SK-N-SH treated with all-trans-retinoic acid at 6 μM for 48 hours (cell line): ENCODE measurements around the gene RPUSD2.

ENCODE experiments used
- ATAC-seq: fragments of 200-7000 bp; cut with Tn5 transposase; 3 replicates; pipeline ENCODE4 v1.9.1; 2020; ENCODE audit warnings: mild to moderate bottlenecking, moderate library complexity
- ARNTL ChIP-seq: fragments of 450-650 bp; formaldehyde crosslinking; IDR thresholded peaks from 2 replicates; pipeline ENCODE4 v1.5.0; 2020; ENCODE audit warnings: low read depth, mild to moderate bottlenecking, moderate library complexity, borderline replicate concordance
- CSDC2 ChIP-seq: fragments of 250-450 bp; sonication (Bioruptor Pico); IDR thresholded peaks from 2 replicates; pipeline ENCODE4 v1.5.0; 2020; ENCODE audit warnings: mild to moderate bottlenecking, moderate library complexity
- ESRRG ChIP-seq: fragments of 250-450 bp; sonication (Bioruptor Pico); IDR thresholded peaks from 2 replicates; pipeline ENCODE4 v1.6.1; 2021; ENCODE audit warnings: mild to moderate bottlenecking
- GLIS3 ChIP-seq: fragments of 250-450 bp; sonication (Bioruptor Pico); IDR thresholded peaks from 2 replicates; pipeline ENCODE4 v1.5.0; 2020; ENCODE audit warnings: mild to moderate bottlenecking, moderate library complexity
- ISL1 ChIP-seq: fragments of 250-450 bp; sonication (Bioruptor Pico); IDR thresholded peaks from 2 replicates; pipeline ENCODE4 v2.1.2; 2022; ENCODE audit warnings: mild to moderate bottlenecking, moderate library complexity
- OSR1 ChIP-seq: fragments of 250-450 bp; sonication (Bioruptor Pico); IDR thresholded peaks from 2 replicates; pipeline ENCODE4 v1.8.0; 2022; ENCODE audit warnings: moderate library complexity, mild to moderate bottlenecking, inconsistent platforms
- RARB ChIP-seq: fragments of 250-450 bp; sonication (Bioruptor Pico); IDR thresholded peaks from 2 replicates; pipeline ENCODE4 v1.8.0; 2021; ENCODE audit warnings: mild to moderate bottlenecking, moderate library complexity
- SNAI2 ChIP-seq: fragments of 250-450 bp; sonication (Bioruptor Pico); IDR thresholded peaks from 2 replicates; pipeline ENCODE4 v1.5.0; 2020; ENCODE audit warnings: mild to moderate bottlenecking, moderate library complexity
- TCF4 ChIP-seq: fragments of 250-450 bp; sonication (Bioruptor Pico); IDR thresholded peaks from 2 replicates; pipeline ENCODE4 v1.8.0; 2021; ENCODE audit warnings: mild to moderate bottlenecking, moderate library complexity, borderline replicate concordance
- ZC3H10 ChIP-seq: fragments of 250-450 bp; sonication (Bioruptor Pico); IDR thresholded peaks from 2 replicates; pipeline ENCODE4 v1.5.1; 2021; ENCODE audit warnings: mild to moderate bottlenecking, moderate library complexity
- ZFP3 ChIP-seq: fragments of 250-450 bp; sonication (Bioruptor Pico); IDR thresholded peaks from 2 replicates; pipeline ENCODE4 v1.5.0; 2020; ENCODE audit warnings: mild to moderate bottlenecking, moderate library complexity
- ZFP30 ChIP-seq: fragments of 450-650 bp; formaldehyde crosslinking; IDR thresholded peaks from 2 replicates; pipeline ENCODE4 v1.5.0; 2022; ENCODE audit warnings: mild to moderate bottlenecking, moderate library complexity
- ZNF565 ChIP-seq: fragments of 450-650 bp; formaldehyde crosslinking; conservative IDR thresholded peaks from 2 replicates; pipeline ENCODE4 v1.5.0; 2020; ENCODE audit warnings: low read depth, mild to moderate bottlenecking, moderate library complexity
- ZNF70 ChIP-seq: fragments of 450-650 bp; formaldehyde crosslinking; IDR thresholded peaks from 2 replicates; pipeline ENCODE4 v1.5.0; 2020; ENCODE audit warnings: mild to moderate bottlenecking, moderate library complexity
- ZNF8 ChIP-seq: fragments of 450-650 bp; formaldehyde crosslinking; IDR thresholded peaks from 2 replicates; pipeline ENCODE4 v1.5.0; 2020; ENCODE audit warnings: mild to moderate bottlenecking, moderate library complexity
- TF ChIP-seq, protein P1 (sequence below): fragments of 250-450 bp; sonication (Bioruptor Pico); IDR thresholded peaks from 2 replicates; pipeline ENCODE4 v1.5.0; 2020; ENCODE audit warnings: mild to moderate bottlenecking, moderate library complexity
- TF ChIP-seq, protein P2 (sequence below): fragments of 250-450 bp; sonication (Bioruptor Pico); IDR thresholded peaks from 2 replicates; pipeline ENCODE4 v1.8.0; 2020; ENCODE audit warnings: mild to moderate bottlenecking, moderate library complexity, borderline replicate concordance
- TF ChIP-seq, protein P3 (sequence below): fragments of 250-450 bp; sonication (Bioruptor Pico); IDR thresholded peaks from 2 replicates; pipeline ENCODE4 v1.8.0; 2021; ENCODE audit warnings: low read depth, mild to moderate bottlenecking, moderate library complexity, borderline replicate concordance
- TF ChIP-seq, protein P4 (sequence below): fragments of 250-450 bp; sonication (Bioruptor Pico); IDR thresholded peaks from 2 replicates; pipeline ENCODE4 v1.5.1; 2021; ENCODE audit warnings: mild to moderate bottlenecking, moderate library complexity
- TF ChIP-seq, protein P5 (sequence below): fragments of 250-450 bp; sonication (Bioruptor Pico); IDR thresholded peaks from 2 replicates; pipeline ENCODE4 v1.5.1; 2020; ENCODE audit warnings: low read depth, mild to moderate bottlenecking, moderate library complexity

The RPUSD2 gene

DNA sequence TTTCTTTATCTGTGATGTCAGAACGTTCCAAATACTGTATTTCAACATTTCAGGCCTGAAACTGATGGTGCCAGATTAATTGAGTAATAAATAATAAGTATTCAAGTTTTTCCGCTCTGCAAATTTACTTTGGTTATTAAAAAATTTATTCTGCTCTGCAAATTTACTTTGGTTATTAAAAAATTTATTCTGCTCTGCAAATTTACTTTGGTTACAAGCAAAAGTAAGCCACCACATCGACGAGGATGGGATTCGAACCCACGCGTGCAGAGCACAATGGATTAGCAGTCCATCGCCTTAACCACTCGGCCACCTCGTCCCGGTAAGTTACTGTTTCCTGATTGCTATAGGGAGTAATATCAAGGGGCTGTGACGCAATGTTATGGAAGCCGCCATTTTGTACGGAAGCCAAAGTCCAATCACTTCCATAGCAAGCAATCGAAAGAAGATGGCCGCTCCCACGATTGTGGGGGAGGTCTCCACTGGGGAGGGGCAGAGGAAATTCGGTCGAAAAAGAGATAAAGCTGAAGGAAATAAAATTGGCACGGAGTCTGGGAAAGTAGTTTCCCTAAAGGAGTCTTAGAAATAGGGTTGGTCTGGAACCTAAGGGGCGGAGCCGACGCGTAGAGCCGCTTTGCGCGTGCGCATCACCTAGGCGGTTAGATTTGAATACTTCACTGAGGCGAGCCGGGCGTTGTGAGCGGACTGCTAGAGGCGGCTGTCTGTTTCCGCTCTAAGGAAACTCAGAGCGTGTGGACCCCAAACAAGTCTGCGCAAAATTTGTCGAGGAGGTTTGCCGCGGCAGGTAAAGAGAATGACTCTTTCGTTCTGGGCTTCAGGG lies 24.7 kb downstream of the RPUSD2 start, which contains the start of gene KNL1:
KNL1 (plus strand) TSS at position 662 of the 841 bp plus-strand sequence. CDS start 8,683 bp downstream, outside the sequence.
- TF ChIP-seq ZFP3 (CRISPR knock-in tag) = no peak
- peak; percentile 90 for TF ChIP-seq ZNF565 (CRISPR knock-in tag)
- TF ChIP-seq GLIS3 (CRISPR knock-in tag) = no peak
- TF ChIP-seq ISL1 (CRISPR knock-in tag) = 0 out of 2 replicates have a peak, but pooled peaks have one; percentile 8
- ATAC-seq = peak; percentile 83

DNA sequence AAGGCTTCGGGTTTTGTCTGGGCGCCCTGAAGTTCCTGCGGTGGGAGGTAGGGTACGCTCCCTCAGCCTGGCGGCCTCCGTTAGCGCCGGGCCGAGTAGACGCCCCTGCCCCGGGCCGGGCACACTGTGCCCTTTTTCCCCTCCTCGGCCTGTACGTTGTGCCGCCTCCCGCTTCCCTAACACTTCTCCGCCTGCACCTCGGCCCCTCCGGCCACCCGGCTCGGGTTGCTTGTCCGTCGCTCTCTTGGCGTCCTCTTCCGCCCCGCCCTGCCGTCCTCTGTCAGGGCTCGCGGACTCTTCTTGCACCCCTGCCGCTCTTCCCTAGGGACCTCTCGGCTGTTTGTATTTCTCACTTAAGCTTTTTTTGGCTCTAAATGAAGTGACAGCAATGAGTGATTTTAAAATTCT lies 25.3 kb downstream of the RPUSD2 start:
- ATAC-seq = peak; percentile 74
- TF ChIP-seq ZFP3 (CRISPR knock-in tag) (no peak), OSR1 (CRISPR knock-in tag) (no peak), TCF4 (CRISPR knock-in tag) (no peak), ISL1 (CRISPR knock-in tag) (no peak), ZC3H10 (CRISPR knock-in tag) (no peak), ARNTL (CRISPR knock-in tag) (no peak), ZNF8 (no peak), RARB (CRISPR knock-in tag) (no peak), ZNF70 (CRISPR knock-in tag) (no peak), ZNF565 (CRISPR knock-in tag) (no peak), GLIS3 (CRISPR knock-in tag) (no peak), CSDC2 (CRISPR knock-in tag) (no peak), ZFP30 (CRISPR knock-in tag) (no peak), SNAI2 (CRISPR knock-in tag) (no peak)
- TF ChIP-seq, protein P1, sequence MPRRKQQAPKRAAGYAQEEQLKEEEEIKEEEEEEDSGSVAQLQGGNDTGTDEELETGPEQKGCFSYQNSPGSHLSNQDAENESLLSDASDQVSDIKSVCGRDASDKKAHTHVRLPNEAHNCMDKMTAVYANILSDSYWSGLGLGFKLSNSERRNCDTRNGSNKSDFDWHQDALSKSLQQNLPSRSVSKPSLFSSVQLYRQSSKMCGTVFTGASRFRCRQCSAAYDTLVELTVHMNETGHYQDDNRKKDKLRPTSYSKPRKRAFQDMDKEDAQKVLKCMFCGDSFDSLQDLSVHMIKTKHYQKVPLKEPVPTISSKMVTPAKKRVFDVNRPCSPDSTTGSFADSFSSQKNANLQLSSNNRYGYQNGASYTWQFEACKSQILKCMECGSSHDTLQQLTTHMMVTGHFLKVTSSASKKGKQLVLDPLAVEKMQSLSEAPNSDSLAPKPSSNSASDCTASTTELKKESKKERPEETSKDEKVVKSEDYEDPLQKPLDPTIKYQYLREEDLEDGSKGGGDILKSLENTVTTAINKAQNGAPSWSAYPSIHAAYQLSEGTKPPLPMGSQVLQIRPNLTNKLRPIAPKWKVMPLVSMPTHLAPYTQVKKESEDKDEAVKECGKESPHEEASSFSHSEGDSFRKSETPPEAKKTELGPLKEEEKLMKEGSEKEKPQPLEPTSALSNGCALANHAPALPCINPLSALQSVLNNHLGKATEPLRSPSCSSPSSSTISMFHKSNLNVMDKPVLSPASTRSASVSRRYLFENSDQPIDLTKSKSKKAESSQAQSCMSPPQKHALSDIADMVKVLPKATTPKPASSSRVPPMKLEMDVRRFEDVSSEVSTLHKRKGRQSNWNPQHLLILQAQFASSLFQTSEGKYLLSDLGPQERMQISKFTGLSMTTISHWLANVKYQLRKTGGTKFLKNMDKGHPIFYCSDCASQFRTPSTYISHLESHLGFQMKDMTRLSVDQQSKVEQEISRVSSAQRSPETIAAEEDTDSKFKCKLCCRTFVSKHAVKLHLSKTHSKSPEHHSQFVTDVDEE (CRISPR knock-in tag) = no peak
- TF ChIP-seq, protein P2, sequence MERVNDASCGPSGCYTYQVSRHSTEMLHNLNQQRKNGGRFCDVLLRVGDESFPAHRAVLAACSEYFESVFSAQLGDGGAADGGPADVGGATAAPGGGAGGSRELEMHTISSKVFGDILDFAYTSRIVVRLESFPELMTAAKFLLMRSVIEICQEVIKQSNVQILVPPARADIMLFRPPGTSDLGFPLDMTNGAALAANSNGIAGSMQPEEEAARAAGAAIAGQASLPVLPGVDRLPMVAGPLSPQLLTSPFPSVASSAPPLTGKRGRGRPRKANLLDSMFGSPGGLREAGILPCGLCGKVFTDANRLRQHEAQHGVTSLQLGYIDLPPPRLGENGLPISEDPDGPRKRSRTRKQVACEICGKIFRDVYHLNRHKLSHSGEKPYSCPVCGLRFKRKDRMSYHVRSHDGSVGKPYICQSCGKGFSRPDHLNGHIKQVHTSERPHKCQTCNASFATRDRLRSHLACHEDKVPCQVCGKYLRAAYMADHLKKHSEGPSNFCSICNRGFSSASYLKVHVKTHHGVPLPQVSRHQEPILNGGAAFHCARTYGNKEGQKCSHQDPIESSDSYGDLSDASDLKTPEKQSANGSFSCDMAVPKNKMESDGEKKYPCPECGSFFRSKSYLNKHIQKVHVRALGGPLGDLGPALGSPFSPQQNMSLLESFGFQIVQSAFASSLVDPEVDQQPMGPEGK = no peak
- TF ChIP-seq, protein P3, sequence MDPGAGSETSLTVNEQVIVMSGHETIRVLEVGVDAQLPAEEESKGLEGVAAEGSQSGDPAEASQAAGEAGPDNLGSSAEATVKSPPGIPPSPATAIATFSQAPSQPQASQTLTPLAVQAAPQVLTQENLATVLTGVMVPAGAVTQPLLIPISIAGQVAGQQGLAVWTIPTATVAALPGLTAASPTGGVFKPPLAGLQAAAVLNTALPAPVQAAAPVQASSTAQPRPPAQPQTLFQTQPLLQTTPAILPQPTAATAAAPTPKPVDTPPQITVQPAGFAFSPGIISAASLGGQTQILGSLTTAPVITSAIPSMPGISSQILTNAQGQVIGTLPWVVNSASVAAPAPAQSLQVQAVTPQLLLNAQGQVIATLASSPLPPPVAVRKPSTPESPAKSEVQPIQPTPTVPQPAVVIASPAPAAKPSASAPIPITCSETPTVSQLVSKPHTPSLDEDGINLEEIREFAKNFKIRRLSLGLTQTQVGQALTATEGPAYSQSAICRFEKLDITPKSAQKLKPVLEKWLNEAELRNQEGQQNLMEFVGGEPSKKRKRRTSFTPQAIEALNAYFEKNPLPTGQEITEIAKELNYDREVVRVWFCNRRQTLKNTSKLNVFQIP = no peak
- TF ChIP-seq, protein P4, sequence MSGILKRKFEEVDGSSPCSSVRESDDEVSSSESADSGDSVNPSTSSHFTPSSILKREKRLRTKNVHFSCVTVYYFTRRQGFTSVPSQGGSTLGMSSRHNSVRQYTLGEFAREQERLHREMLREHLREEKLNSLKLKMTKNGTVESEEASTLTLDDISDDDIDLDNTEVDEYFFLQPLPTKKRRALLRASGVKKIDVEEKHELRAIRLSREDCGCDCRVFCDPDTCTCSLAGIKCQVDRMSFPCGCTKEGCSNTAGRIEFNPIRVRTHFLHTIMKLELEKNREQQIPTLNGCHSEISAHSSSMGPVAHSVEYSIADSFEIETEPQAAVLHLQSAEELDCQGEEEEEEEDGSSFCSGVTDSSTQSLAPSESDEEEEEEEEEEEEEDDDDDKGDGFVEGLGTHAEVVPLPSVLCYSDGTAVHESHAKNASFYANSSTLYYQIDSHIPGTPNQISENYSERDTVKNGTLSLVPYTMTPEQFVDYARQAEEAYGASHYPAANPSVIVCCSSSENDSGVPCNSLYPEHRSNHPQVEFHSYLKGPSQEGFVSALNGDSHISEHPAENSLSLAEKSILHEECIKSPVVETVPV (CRISPR knock-in tag) = no peak
- TF ChIP-seq, protein P5, sequence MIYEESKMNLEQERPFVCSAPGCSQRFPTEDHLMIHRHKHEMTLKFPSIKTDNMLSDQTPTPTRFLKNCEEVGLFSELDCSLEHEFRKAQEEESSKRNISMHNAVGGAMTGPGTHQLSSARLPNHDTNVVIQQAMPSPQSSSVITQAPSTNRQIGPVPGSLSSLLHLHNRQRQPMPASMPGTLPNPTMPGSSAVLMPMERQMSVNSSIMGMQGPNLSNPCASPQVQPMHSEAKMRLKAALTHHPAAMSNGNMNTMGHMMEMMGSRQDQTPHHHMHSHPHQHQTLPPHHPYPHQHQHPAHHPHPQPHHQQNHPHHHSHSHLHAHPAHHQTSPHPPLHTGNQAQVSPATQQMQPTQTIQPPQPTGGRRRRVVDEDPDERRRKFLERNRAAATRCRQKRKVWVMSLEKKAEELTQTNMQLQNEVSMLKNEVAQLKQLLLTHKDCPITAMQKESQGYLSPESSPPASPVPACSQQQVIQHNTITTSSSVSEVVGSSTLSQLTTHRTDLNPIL (CRISPR knock-in tag) = no peak

DNA sequence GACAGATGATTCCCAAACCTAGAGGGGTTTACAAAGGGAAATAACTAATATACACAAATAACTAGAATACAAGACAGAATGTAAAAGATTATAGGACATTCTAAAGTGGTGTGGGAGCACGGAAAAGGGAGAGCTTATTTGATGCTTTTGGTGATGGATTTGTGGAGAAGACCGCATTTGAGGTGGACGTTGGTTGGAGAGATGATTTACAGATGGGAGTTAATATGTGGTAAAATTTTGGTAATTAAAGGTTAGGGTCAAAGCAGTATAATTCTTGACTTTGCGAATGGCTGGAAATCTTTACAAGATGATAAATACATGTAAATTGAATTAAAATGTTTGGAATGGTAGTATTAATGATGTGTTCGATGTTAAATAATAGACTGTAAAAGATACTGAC lies 26.1 kb downstream of the RPUSD2 start:
- TF ChIP-seq ZNF70 (CRISPR knock-in tag) (no peak), ZC3H10 (CRISPR knock-in tag) (no peak), ESRRG (CRISPR knock-in tag) (no peak)
- TF ChIP-seq, protein P3 = no peak
- TF ChIP-seq, protein P5 (CRISPR knock-in tag) = no peak
- TF ChIP-seq, protein P1 (CRISPR knock-in tag) = no peak
- no peak for ATAC-seq
